Measurements from ENCODE around the gene MYH6.

DNA sequence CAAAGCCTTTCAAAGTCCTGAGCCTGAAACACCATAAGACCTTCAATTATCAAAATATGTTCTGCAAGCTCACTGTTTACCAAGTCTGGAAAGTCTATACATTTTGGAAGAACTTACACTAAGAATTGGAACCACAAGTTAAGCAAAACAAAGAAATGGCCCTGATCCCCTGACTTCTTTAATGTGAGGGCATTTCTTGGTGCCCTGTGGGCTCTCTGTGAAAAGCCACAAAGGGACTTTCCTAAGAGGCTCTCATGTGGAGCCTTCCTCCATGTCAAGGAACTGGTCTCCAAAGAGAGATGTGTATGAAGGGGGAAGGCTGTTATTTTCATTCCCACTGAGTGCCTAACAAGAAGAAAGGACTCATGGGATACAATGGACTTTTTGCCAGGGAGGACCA lies 13.5 kb upstream of the MYH6 start:
- TF ChIP-seq, protein P1, sequence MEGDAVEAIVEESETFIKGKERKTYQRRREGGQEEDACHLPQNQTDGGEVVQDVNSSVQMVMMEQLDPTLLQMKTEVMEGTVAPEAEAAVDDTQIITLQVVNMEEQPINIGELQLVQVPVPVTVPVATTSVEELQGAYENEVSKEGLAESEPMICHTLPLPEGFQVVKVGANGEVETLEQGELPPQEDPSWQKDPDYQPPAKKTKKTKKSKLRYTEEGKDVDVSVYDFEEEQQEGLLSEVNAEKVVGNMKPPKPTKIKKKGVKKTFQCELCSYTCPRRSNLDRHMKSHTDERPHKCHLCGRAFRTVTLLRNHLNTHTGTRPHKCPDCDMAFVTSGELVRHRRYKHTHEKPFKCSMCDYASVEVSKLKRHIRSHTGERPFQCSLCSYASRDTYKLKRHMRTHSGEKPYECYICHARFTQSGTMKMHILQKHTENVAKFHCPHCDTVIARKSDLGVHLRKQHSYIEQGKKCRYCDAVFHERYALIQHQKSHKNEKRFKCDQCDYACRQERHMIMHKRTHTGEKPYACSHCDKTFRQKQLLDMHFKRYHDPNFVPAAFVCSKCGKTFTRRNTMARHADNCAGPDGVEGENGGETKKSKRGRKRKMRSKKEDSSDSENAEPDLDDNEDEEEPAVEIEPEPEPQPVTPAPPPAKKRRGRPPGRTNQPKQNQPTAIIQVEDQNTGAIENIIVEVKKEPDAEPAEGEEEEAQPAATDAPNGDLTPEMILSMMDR (IDR thresholded peaks at IDR 0.05): no peak
- TF ChIP-seq POLR2A (IDR thresholded peaks at IDR 0.05): no peak
